AG04449 (cell line): ENCODE data around the gene ASPSCR1.
"Not testable (repeated sequence)": the region's sequence is repeated elsewhere in the genome, so short reads cannot be mapped to it uniquely, and the experiment has no call there.

ENCODE experiments used
- CTCF ChIA-PET: fragments of 350-600 bp; formaldehyde crosslinking; extraction: SDS; loops from one replicate; lab custom pipeline; 2021; ENCODE audit warnings: antibody characterized with exemption; lab: Yijun Ruan, JAX
- POLR2A ChIA-PET: fragments of 400-600, 350-600 bp; formaldehyde crosslinking; extraction: SDS; loops from one replicate; lab custom pipeline; 2020; ENCODE audit warnings: antibody characterized with exemption, inconsistent platforms; lab: Yijun Ruan, JAX
- DNase-seq: peaks from one replicate; pipeline ENCODE4 v3.0.0-alpha.2; 2010; ENCODE audit warnings: low read depth, low spot score
- H3K4me3 ChIP-seq: 2 replicates; pipeline ENCODE4 v1.5.1; 2011; ENCODE audit warnings: low read depth, mild to moderate bottlenecking, control low read depth, low read length
- CTCF ChIP-seq: IDR thresholded peaks from one replicate; pipeline ENCODE4 v1.5.1; 2011; ENCODE audit warnings: mild to moderate bottlenecking, moderate library complexity, low read length, control low read depth, inconsistent platforms; ENCODE audit not compliant: insufficient read depth; ENCODE audit errors: missing control alignments

The ASPSCR1 gene

GRCh38 chr17:81948635-81949378 is 28.6 kb upstream of the ASPSCR1 start:
- H3K4me3 ChIP-seq = no peak overlapping the region
- CTCF ChIA-PET = interaction anchor here (1.2 to 2.2 kb wide), 3 partner anchors 11 to 81 kb away, joined by 4 to 13 read pairs (median 4); partner anchors contain the start of gene NOTUM
- no peak for DNase-seq
- POLR2A ChIA-PET = no interaction called here
- TF ChIP-seq CTCF = no peak

GRCh38 chr17:81950501-81950900 is 26.9 kb upstream of the ASPSCR1 start:
- H3K4me3 ChIP-seq = no peak overlapping the region
- TF ChIP-seq CTCF = no peak
- ChIA-PET POLR2A (no interaction called here), CTCF (interaction anchor here (1.1 to 3.2 kb wide), 2 partner anchors 10 to 22 kb away, joined by 3 to 33 read pairs; partner anchors contain the start of gene NOTUM)
- no peak for DNase-seq

GRCh38 chr17:81951785-81952684 is 25.4 kb upstream of the ASPSCR1 start:
- no peak for TF ChIP-seq CTCF
- H3K4me3 ChIP-seq = no peak overlapping the region
- ChIA-PET CTCF (interaction anchor here (1.3 to 6.7 kb wide), 4 partner anchors 8 to 68 kb away, joined by 3 to 66 read pairs (median 18); partner anchors contain the start of genes ASPSCR1, CENPX, LRRC45 and NOTUM), POLR2A (no interaction called here)
- no peak for DNase-seq

GRCh38 chr17:81952792-81953228 is 24.6 kb upstream of the ASPSCR1 start:
- H3K4me3 ChIP-seq = no peak overlapping the region
- DNase-seq = no peak
- CTCF ChIA-PET = interaction anchor here (0.9 to 6.7 kb wide), 4 partner anchors 10 to 67 kb away, joined by 3 to 66 read pairs (median 4); partner anchors contain the start of genes ASPSCR1, CENPX and LRRC45
- POLR2A ChIA-PET = no interaction called here
- no peak for TF ChIP-seq CTCF

- CTCF ChIA-PET = interaction anchor here (0.9 to 6.7 kb wide), 6 partner anchors 9 to 88 kb away, joined by 3 to 66 read pairs (median 6); partner anchors contain the start of genes ASPSCR1, CENPX and LRRC45
- POLR2A ChIA-PET, DNase-seq, H3K4me3 ChIP-seq: not testable (repeated sequence)
These were observed 24.0 kb upstream of the ASPSCR1 start for GRCh38 chr17:81953443-81953842.
